ENCODE results near the gene COPS7B. TPM values are rescaled to one million over a fixed set of nuclear protein-coding genes. Genes with fewer than 3 reads are reported as not detected.

Gene COPS7B
- 28.1 TPM for polyA plus RNA-seq (2013, experiment 1 of 2)
- polyA plus RNA-seq (2013, experiment 2 of 2): 24.5 TPM

DNA sequence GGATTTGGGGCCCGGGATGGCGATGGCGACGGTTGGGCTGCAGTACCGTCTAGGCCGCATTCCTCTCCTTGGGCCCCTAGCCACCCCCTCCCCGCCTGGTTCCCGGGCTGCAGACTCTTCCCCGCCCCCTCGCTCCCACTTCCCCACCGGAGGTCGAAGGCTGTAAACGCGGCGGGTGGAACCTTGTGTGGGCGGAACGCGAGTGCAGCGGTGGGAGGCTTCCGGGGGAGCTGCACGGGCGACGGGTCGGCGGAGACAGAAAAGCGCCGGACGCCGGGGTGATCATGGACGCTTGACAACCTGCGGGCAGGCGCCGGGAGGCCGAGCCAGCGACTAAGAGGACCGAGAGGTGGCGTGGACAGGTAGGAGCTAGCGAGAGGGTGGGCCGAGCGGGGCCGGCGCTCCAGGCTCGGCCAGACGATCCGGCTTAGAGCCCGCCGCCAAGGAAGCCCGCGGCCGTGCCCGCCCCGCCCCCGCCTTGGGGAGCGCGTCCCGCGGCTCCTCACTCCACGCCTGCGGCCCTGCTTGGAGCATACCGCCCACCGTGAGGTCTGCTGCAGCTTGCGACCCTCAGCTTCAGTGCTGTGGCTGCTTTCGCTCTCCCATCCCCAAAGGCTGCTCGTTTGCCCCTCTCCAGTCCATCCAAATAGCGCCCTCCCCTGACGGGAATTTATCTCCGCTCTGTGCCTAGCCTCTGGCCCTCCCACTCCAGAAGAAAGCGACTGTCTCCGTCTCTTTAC lies at the start of gene COPS7B:
Gene COPS7B, plus strand, starts transcription at position 269 of the 740 bp plus-strand sequence. CDS start 2,126 bp downstream, outside the sequence.
- H2BK15ac ChIP-seq (ENCODE audit: low read depth, poor library complexity, severe bottlenecking): peak within 1 kb of the TSS; percentile 91
- WGBS: 2% methylated on average over 60 of the region's 69 CpGs
- peak within 1 kb of the TSS; percentile 91 for H3K4ac ChIP-seq (ENCODE audit: low read depth in 1 of 2, low read length in 2 of 2)
- peak within 1 kb of the TSS; percentile 82 to 94 for H3K18ac ChIP-seq (ENCODE audit: low read depth in 1 of 2, low read length in 2 of 2)
- H2BK5ac ChIP-seq (ENCODE audit: low read depth, low read length, poor library complexity, severe bottlenecking): no peak within 1 kb of the TSS
- H3K4me1 ChIP-seq (ENCODE audit: control insufficient read depth, insufficient read depth, low read depth, low read length): peaks cover 4% of the 10 kb centered on the region
- H3K4me2 ChIP-seq (ENCODE audit: low read length, poor library complexity, severe bottlenecking): peak within 1 kb of the TSS; percentile 83
- H3K36me3 ChIP-seq (ENCODE audit: control insufficient read depth in 1 of 2, insufficient read depth in 2 of 2, low read depth in 1 of 2, low read length in 2 of 2): peaks cover 4 to 25% of the 10 kb centered on the region in 2 experiments
- H2BK12ac ChIP-seq (ENCODE audit: low read length in 2 of 2): peak within 1 kb of the TSS in 1 of 2 experiments; percentile 39
- H3K9ac ChIP-seq (ENCODE audit: low read length): peak within 1 kb of the TSS; percentile 91
- peak within 1 kb of the TSS; percentile 94 for H4K8ac ChIP-seq (ENCODE audit: low read length)
- peak within 1 kb of the TSS; percentile 80 to 97 for H3K4me3 ChIP-seq (ENCODE audit: insufficient read depth in 1 of 2, low read depth in 1 of 2, low read length in 2 of 2)
- peak within 1 kb of the TSS; percentile 87 for H4K91ac ChIP-seq (ENCODE audit: low read length)
- peak within 1 kb of the TSS; percentile 90 for H2AFZ ChIP-seq (ENCODE audit: low read depth, low read length)
- H3K23ac ChIP-seq (ENCODE audit: low read length in 2 of 2): peak within 1 kb of the TSS in 1 of 2 experiments; percentile 70
- peaks cover 18% of the 10 kb centered on the region for H3K79me1 ChIP-seq (replicated peaks; ENCODE audit: low read length, poor library complexity, severe bottlenecking)
- peak within 1 kb of the TSS; percentile 67 for H3K27ac ChIP-seq (ENCODE audit: low read length, poor library complexity, severe bottlenecking)
- H2BK120ac ChIP-seq (ENCODE audit: low read depth, low read length): no peak within 1 kb of the TSS
- H2AK5ac ChIP-seq (ENCODE audit: low read length, severe bottlenecking): peak within 1 kb of the TSS; percentile 35
- no peaks in the 10 kb centered on the region for H3K27me3 ChIP-seq (ENCODE audit: control insufficient read depth in 1 of 2, insufficient read depth in 1 of 2, low read length in 2 of 2)
- no peaks in the 10 kb centered on the region for H3K9me3 ChIP-seq (ENCODE audit: control insufficient read depth, low read length)
- H3K14ac ChIP-seq (ENCODE audit: low read length in 2 of 2): peak within 1 kb of the TSS in 1 of 2 experiments; percentile 70
- DNase-seq: peak; percentile 82

DNA sequence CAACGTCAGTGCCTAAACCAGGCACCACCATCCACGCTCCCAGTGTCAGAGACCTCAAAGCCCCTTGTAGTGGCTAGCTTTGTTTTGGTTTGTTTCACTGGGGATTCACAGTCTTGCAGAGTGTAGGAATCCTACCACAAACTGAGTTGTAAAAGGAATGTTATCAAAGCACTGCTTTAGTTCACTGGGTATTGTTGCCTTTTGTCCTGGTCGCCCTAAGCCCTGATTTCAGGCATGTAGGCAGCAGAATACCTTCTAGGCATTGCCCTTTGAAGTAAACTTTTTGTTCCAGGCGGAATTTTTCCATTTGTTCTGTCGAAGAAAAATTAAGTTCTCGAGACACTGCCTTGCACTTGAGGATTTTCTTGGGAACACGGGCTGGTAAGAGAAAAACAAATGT lies 48.5 kb upstream of the COPS7B start:
- no peak overlapping the region for H2BK15ac ChIP-seq (ENCODE audit: low read depth, poor library complexity, severe bottlenecking)

DNA sequence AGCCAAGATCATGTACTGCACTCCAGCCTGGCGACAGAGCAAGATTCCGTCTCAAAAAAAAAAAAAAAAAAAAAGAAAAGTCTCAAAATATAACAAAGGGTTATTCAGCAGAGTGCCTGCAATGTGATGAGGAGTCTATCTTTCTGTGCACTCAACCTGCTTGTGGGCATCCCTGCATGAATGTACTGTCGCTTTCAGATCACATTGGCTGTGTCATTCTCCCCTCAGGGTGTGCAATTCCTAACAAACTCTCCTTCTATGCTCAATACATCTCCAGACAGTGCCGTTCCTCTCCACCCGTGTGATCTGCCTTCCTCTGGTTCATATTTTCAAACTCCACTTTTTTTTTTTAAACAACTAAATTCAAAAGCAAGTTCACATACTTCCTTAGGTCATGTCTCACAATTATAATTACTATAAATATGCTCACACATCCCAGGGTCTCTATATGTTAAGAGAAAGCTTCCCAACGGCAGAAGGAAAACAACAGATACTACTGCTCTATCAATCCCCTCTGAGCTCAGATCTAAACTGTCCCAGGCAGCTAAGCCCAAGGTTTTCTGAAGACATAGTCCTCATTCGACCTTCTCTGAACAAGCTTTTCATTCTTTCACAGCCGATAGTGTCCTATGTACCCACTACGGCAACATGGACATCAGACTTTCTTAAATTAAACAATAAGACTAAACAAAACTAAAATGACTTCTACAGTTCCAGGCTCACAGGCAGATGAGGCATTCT lies 42.7 kb upstream of the COPS7B start:
- no peak overlapping the region for H3K4ac ChIP-seq (ENCODE audit: low read depth in 1 of 2, low read length in 2 of 2)
- WGBS: 90% methylated on average over 7 of the region's 9 CpGs
- no peaks in the 10 kb centered on the region for H3K36me3 ChIP-seq (ENCODE audit: control insufficient read depth in 1 of 2, insufficient read depth in 2 of 2, low read depth in 1 of 2, low read length in 2 of 2)
- H2BK120ac ChIP-seq (ENCODE audit: low read depth, low read length): no peak overlapping the region
- H3K23ac ChIP-seq (ENCODE audit: low read length in 2 of 2): no peak overlapping the region
- H3K4me1 ChIP-seq (ENCODE audit: control insufficient read depth, insufficient read depth, low read depth, low read length): peaks cover 1% of the 10 kb centered on the region
- no peak overlapping the region for H2AFZ ChIP-seq (ENCODE audit: low read depth, low read length)
- no peak overlapping the region for H4K8ac ChIP-seq (ENCODE audit: low read length)
- H3K9ac ChIP-seq (ENCODE audit: low read length): no peak overlapping the region
- no peak overlapping the region for H3K4me2 ChIP-seq (ENCODE audit: low read length, poor library complexity, severe bottlenecking)
- H2BK12ac ChIP-seq (ENCODE audit: low read length in 2 of 2): no peak overlapping the region
- H2BK5ac ChIP-seq (ENCODE audit: low read depth, low read length, poor library complexity, severe bottlenecking): no peak overlapping the region
- no peak for DNase-seq
- H3K9me3 ChIP-seq (ENCODE audit: control insufficient read depth, low read length): no peaks in the 10 kb centered on the region
- H3K14ac ChIP-seq (ENCODE audit: low read length in 2 of 2): no peak overlapping the region
- no peak overlapping the region for H3K27ac ChIP-seq (ENCODE audit: low read length, poor library complexity, severe bottlenecking)
- no peak overlapping the region for H3K18ac ChIP-seq (ENCODE audit: low read depth in 1 of 2, low read length in 2 of 2)
- H3K4me3 ChIP-seq (ENCODE audit: insufficient read depth in 1 of 2, low read depth in 1 of 2, low read length in 2 of 2): no peak overlapping the region
- H4K91ac ChIP-seq (ENCODE audit: low read length): no peak overlapping the region
- H2BK15ac ChIP-seq (ENCODE audit: low read depth, poor library complexity, severe bottlenecking): no peak overlapping the region
- no peak overlapping the region for H2AK5ac ChIP-seq (ENCODE audit: low read length, severe bottlenecking)
- H3K79me1 ChIP-seq (replicated peaks; ENCODE audit: low read length, poor library complexity, severe bottlenecking): peaks cover 4% of the 10 kb centered on the region
- no peaks in the 10 kb centered on the region for H3K27me3 ChIP-seq (ENCODE audit: control insufficient read depth in 1 of 2, insufficient read depth in 1 of 2, low read length in 2 of 2)

More for the DNA sequence above, 48.5 kb upstream of the COPS7B start:
- Histone ChIP-seq H4K91ac (ENCODE audit: low read length) (no peak overlapping the region), H3K9ac (ENCODE audit: low read length) (no peak overlapping the region), H3K4me1 (ENCODE audit: control insufficient read depth, insufficient read depth, low read depth, low read length) (peaks cover 1% of the 10 kb centered on the region), H4K8ac (ENCODE audit: low read length) (no peak overlapping the region), H3K4ac (ENCODE audit: low read depth in 1 of 2, low read length in 2 of 2) (no peak overlapping the region), H2BK5ac (ENCODE audit: low read depth, low read length, poor library complexity, severe bottlenecking) (no peak overlapping the region), H3K9me3 (ENCODE audit: control insufficient read depth, low read length) (no peaks in the 10 kb centered on the region), H3K79me1 (replicated peaks; ENCODE audit: low read length, poor library complexity, severe bottlenecking) (peaks cover 3% of the 10 kb centered on the region), H2BK12ac (ENCODE audit: low read length in 2 of 2) (no peak overlapping the region), H3K36me3 (ENCODE audit: control insufficient read depth in 1 of 2, insufficient read depth in 2 of 2, low read depth in 1 of 2, low read length in 2 of 2) (peaks cover 0 to 29% of the 10 kb centered on the region in 2 experiments), H3K27me3 (ENCODE audit: control insufficient read depth in 1 of 2, insufficient read depth in 1 of 2, low read length in 2 of 2) (no peaks in the 10 kb centered on the region), H3K18ac (ENCODE audit: low read depth in 1 of 2, low read length in 2 of 2) (no peak overlapping the region), H3K27ac (ENCODE audit: low read length, poor library complexity, severe bottlenecking) (no peak overlapping the region), H3K4me2 (ENCODE audit: low read length, poor library complexity, severe bottlenecking) (no peak overlapping the region), H2BK120ac (ENCODE audit: low read depth, low read length) (no peak overlapping the region), H2AFZ (ENCODE audit: low read depth, low read length) (no peak overlapping the region), H3K14ac (ENCODE audit: low read length in 2 of 2) (no peak overlapping the region), H3K4me3 (ENCODE audit: insufficient read depth in 1 of 2, low read depth in 1 of 2, low read length in 2 of 2) (no peak overlapping the region), H2AK5ac (ENCODE audit: low read length, severe bottlenecking) (no peak overlapping the region), H3K23ac (ENCODE audit: low read length in 2 of 2) (no peak overlapping the region)
- 99% methylated on average over 5 of the region's 7 CpGs for WGBS
- DNase-seq: no peak
